ENCODE results near the gene NEDD9. TPM values are rescaled to one million over a fixed set of nuclear protein-coding genes. Genes with fewer than 3 reads are reported as not detected.

Gene NEDD9
- total and polyA plus RNA-seq, 2 of the 13 experiments (the other 11 are each of a cell fraction or from before 2014, with no cell fraction given) = 27.1 to 389 TPM

DNA sequence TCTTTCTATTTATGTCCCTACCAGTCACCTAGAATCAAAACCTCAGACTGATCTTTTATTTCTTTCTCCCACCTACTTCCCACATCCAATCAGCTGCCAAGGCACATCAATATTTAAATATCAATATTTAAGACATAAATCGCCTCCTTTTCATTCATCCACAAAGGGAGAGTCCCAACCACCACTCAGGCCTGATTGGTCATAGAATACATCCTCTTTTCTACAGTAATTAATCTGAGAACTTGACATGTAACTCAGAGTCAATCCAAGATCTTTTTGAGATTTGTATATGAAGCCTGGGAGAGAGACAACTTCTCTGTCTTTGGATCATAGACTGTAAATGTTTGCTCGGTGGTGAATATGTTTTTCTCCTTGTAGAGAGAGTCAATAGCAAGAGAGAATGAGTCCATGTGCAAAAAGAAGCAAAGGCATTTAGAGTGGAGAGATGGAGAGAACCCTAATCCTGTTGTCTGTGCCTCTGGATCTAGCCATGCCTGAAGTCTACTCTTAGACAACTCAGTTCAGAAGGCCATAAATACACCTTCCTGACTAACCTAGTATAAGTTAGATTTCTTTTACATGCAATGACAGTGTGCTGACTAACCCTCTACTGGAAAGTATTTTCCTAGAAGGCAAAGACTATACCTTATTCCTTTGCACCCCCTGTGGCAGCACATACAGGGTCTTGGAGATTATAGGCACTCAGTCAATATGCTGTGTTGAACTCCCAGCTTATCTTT is 12.1 kb upstream of the NEDD9 start:
- no peaks in the 10 kb centered on the region for H4K20me1 ChIP-seq (ENCODE audit: insufficient read depth, low read length)
- no peak overlapping the region for H3K4me2 ChIP-seq (ENCODE audit: low read depth, low read length)
- no peaks in the 10 kb centered on the region for H3K36me3 ChIP-seq (replicated peaks in 1 of 2; ENCODE audit: control insufficient read depth in 1 of 2, insufficient read depth in 2 of 2, low read length in 2 of 2)
- no peak overlapping the region for H3K4me3 ChIP-seq (replicated peaks in 1 of 3; ENCODE audit: insufficient read depth in 1 of 3, low read depth in 2 of 3, low read length in 3 of 3)
- WGBS (ENCODE audit: low lambda C conversion rate) = 54% methylated on average over 2 of the region's 2 CpGs
- peaks cover 23% of the 10 kb centered on the region for H3K4me1 ChIP-seq (ENCODE audit: insufficient read depth, low read length)
- DNase-seq (ENCODE audit: low spot score) (no peak), ATAC-seq (no peak), FAIRE-seq (no peak)
- intact Hi-C loops (cut with micrococcal nuclease; ENCODE audit: unreplicated experiment) (no loop called here), in situ Hi-C loops (cut with HindIII; ENCODE audit: extremely low pct_ligation_motif_present, low pct_unique_long_range_greater_than_20kb) (no loop called here)
- peaks cover 5% of the 10 kb centered on the region for H3K9me3 ChIP-seq (ENCODE audit: low read length)
- H2AFZ ChIP-seq (ENCODE audit: low read length) = no peak overlapping the region
- no peak overlapping the region for H3K27ac ChIP-seq (ENCODE audit: extremely low read length, insufficient read depth, low read length)
- no peaks in the 10 kb centered on the region for H3K27me3 ChIP-seq (ENCODE audit: control insufficient read depth in 1 of 2, insufficient read depth in 2 of 2, low read length in 2 of 2)
- H3K9ac ChIP-seq (ENCODE audit: insufficient read depth, low read depth, low read length) = no peak overlapping the region
- H3K79me2 ChIP-seq (ENCODE audit: insufficient read depth, low read length) = no peaks in the 10 kb centered on the region
- POLR2A ChIA-PET = no interaction called here
- CTCF ChIA-PET (ENCODE audit: low intra/inter-chr PET ratio, low total read pairs) = no interaction called here
- peak; percentile 97 for TF ChIP-seq ZNF329 (CRISPR knock-in tag; IDR thresholded peaks at IDR 0.05; ENCODE audit: low read depth)
- no peak for TF ChIP-seq SNAPC4 (CRISPR knock-in tag; IDR thresholded peaks at IDR 0.05)
- TF ChIP-seq BCL6 (CRISPR knock-in tag; IDR thresholded peaks at IDR 0.05) = 0 out of 2 replicates have a peak, but pooled peaks have one; percentile 18
- BruUV-seq (replicated peaks) = no TSS peak

All from HepG2 (cell line).